ENCODE data around the gene PPARD. TPM values are rescaled to one million over a fixed set of nuclear protein-coding genes. Genes with fewer than 3 reads are reported as not detected.

PPARD gene
- total RNA-seq, 1 donor from 2014 or later = 33.8 TPM

Small RNAs within 50 kb of the gene (microRNA-seq; reads per million reads assigned to microRNA genes)
- not detected for gene MIR7111 (ENCODE audit: unreplicated experiment)

Other genes with a start within 250 kb of the PPARD start
- gene TCP11, start 201.2 kb upstream of the PPARD start, total RNA-seq = 0.43 TPM in 1 of 2 replicates, not detected in the other
- 14.8 and 16.3 TPM in 2 replicates for gene SCUBE3, start 128.6 kb upstream of the PPARD start, total RNA-seq
- gene ZNF76, start 82.8 kb upstream of the PPARD start, total RNA-seq = 29.3 and 32.9 TPM in 2 replicates
- 0.52 and 0.59 TPM in 2 replicates for gene DEF6, start 44.7 kb upstream of the PPARD start, total RNA-seq
- gene FANCE, start 109.8 kb downstream of the PPARD start, total RNA-seq = 7.8 TPM in 2 replicates
- gene RPL10A, start 125.8 kb downstream of the PPARD start, total RNA-seq = 1,177 and 1,245 TPM in 2 replicates
- 43.1 and 44.8 TPM in 2 replicates for gene TEAD3, start 154.5 kb downstream of the PPARD start, total RNA-seq
- gene TULP1, start 170.3 kb downstream of the PPARD start, total RNA-seq = not detected in 2 replicates